GM12865 (cell line): Measurements from ENCODE around the gene PIGS.

Experiments used
- DNase-seq: peaks from one replicate; pipeline ENCODE4 v3.0.0; 2010; ENCODE audit warnings: low read depth
- H3K4me3 ChIP-seq: 2 replicates; pipeline ENCODE4 v1.5.1; 2011; ENCODE audit warnings: mild to moderate bottlenecking, low read depth, low read length, control low read depth
- CTCF ChIP-seq: IDR thresholded peaks from 2 replicates; pipeline ENCODE4 v1.5.1; 2011; ENCODE audit warnings: low read length, control low read depth, low read depth, inconsistent platforms; ENCODE audit not compliant: insufficient read depth; ENCODE audit errors: missing control alignments

The PIGS gene

GRCh38 chr17:28534740-28535375 lies 36.5 kb downstream of the PIGS start:
- no peak overlapping the region for H3K4me3 ChIP-seq
- TF ChIP-seq CTCF: no peak
- DNase-seq: no peak

- DNase-seq: no peak
- no peak for TF ChIP-seq CTCF
- H3K4me3 ChIP-seq: no peak overlapping the region
Measured at GRCh38 chr17:28533091-28533807, 38.1 kb downstream of the PIGS start.

- DNase-seq: no peak
- no peak for TF ChIP-seq CTCF
- H3K4me3 ChIP-seq: no peak overlapping the region
Measured at GRCh38 chr17:28532050-28532960, 39.0 kb downstream of the PIGS start.

- no peak for TF ChIP-seq CTCF
- no peak for DNase-seq
- H3K4me3 ChIP-seq: no peak overlapping the region
Measured at GRCh38 chr17:28530926-28531325, 40.4 kb downstream of the PIGS start.

GRCh38 chr17:28530250-28530649 lies 41.1 kb downstream of the PIGS start:
- no peak for DNase-seq
- TF ChIP-seq CTCF: no peak

GRCh38 chr17:28529013-28529400 lies 42.3 kb downstream of the PIGS start:
- DNase-seq: no peak
- TF ChIP-seq CTCF: no peak
- no peak overlapping the region for H3K4me3 ChIP-seq

More at GRCh38 chr17:28530250-28530649, 41.1 kb downstream of the PIGS start:
- no peak overlapping the region for H3K4me3 ChIP-seq
